ENCODE data around the gene CLK3. TPM values are rescaled to one million over a fixed set of nuclear protein-coding genes. Genes with fewer than 3 reads are reported as not detected.
"Not testable (repeated sequence)": the region's sequence is repeated elsewhere in the genome, so short reads cannot be mapped to it uniquely, and the experiment has no call there.

Gene CLK3
- total RNA-seq, 1 experiment from 2014 or later, result 70.7 TPM

GRCh38 chr15:74627766-74628165, 12.1 kb downstream of the CLK3 start:
- peaks cover 6% of the 10 kb centered on the region; the same call in 1 of the 2 replicates for H3F3A ChIP-seq (ENCODE audit: insufficient read depth, low read depth)
- H3K79me2 ChIP-seq (ENCODE audit: low read depth), result no peaks in the 10 kb centered on the region
- no peaks in the 10 kb centered on the region for H3K9me3 ChIP-seq (ENCODE audit: insufficient read depth, low read depth)
- CTCF ChIA-PET, result no interaction called here
- intact Hi-C loops (cut with micrococcal nuclease; ENCODE audit: unreplicated experiment), result no loop called here
- no peak overlapping the region for H3K4me3 ChIP-seq
- H2AFZ ChIP-seq, result no peak overlapping the region
- H3K9me2 ChIP-seq (ENCODE audit: insufficient read depth), result no peaks in the 10 kb centered on the region
- H3K36me3 ChIP-seq (ENCODE audit: low read depth), result peaks cover 15% of the 10 kb centered on the region; the same call in 1 of the 2 replicates
- TF ChIP-seq EZH2 (IDR thresholded peaks at IDR 0.05; ENCODE audit: low read depth) (no peak), CTCF (conservative IDR thresholded peaks at IDR 0.05) (no peak)
- no peak overlapping the region for H3K4me2 ChIP-seq
- H3K4me1 ChIP-seq (replicated peaks; ENCODE audit: insufficient read depth), result no peaks in the 10 kb centered on the region
- no peak overlapping the region for H3K27ac ChIP-seq
- H3K27me3 ChIP-seq (ENCODE audit: insufficient read depth, low read depth), result no peaks in the 10 kb centered on the region
- peaks cover 50% of the 10 kb centered on the region for H4K20me1 ChIP-seq (ENCODE audit: insufficient read depth)
- no peak for DNase-seq
- POLR2A ChIA-PET (ENCODE audit: unreplicated experiment), result interaction anchor here (0.5 kb wide), 1 partner anchor 39 kb away, joined by 18 read pairs; no protein-coding TSS in a partner anchor
- no TSS peak for BruUV-seq (replicated peaks)

DNA sequence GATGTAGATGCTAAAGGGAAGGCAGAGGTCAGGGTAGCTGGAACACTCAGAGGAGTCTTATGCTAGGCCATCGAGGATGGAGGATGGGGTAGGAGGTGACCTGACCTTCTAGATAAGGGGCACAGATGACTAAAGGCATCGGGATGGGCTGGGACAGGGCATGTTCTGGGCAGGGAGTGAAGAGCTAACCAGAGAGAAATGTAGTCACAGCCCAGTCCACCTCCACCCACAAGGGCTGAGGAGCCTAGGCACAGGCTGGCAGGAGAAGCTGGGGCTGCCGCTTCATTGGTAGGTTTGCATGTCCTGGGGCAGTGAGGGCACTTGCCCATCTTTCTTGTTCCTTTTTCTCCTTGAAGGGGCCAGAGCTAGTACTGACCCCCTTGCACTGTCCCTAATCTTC, 12.6 kb downstream of the CLK3 start:
- Histone ChIP-seq H3K27me3 (ENCODE audit: insufficient read depth, low read depth) (no peaks in the 10 kb centered on the region), H3F3A (ENCODE audit: insufficient read depth, low read depth) (peaks cover 6% of the 10 kb centered on the region; the same call in 1 of the 2 replicates), H3K4me3 (no peak overlapping the region), H3K79me2 (ENCODE audit: low read depth) (no peaks in the 10 kb centered on the region), H3K4me1 (replicated peaks; ENCODE audit: insufficient read depth) (no peaks in the 10 kb centered on the region), H3K36me3 (ENCODE audit: low read depth) (peaks cover 15% of the 10 kb centered on the region; the same call in 1 of the 2 replicates), H3K9me3 (ENCODE audit: insufficient read depth, low read depth) (no peaks in the 10 kb centered on the region), H2AFZ (no peak overlapping the region), H3K9me2 (ENCODE audit: insufficient read depth) (no peaks in the 10 kb centered on the region), H3K27ac (no peak overlapping the region), H3K4me2 (no peak overlapping the region), H4K20me1 (ENCODE audit: insufficient read depth) (peaks cover 46% of the 10 kb centered on the region)
- intact Hi-C loops (cut with micrococcal nuclease; ENCODE audit: unreplicated experiment), result no loop called here
- CTCF ChIA-PET, result no interaction called here
- TF ChIP-seq EZH2 (IDR thresholded peaks at IDR 0.05; ENCODE audit: low read depth) (no peak), CTCF (conservative IDR thresholded peaks at IDR 0.05) (no peak)
- POLR2A ChIA-PET (ENCODE audit: unreplicated experiment), result interaction anchor here (0.5 kb wide), 2 partner anchors 39 to 261 kb away, joined by 3 to 18 read pairs; partner anchors contain the start of gene CYP11A1
- BruUV-seq (replicated peaks), result no TSS peak
- no peak for DNase-seq

- Histone ChIP-seq H3K79me2 (ENCODE audit: low read depth) (no peaks in the 10 kb centered on the region), H3K9me2 (ENCODE audit: insufficient read depth) (no peaks in the 10 kb centered on the region), H3K4me1 (replicated peaks; ENCODE audit: insufficient read depth) (no peaks in the 10 kb centered on the region), H3K4me3 (no peak overlapping the region), H2AFZ (no peak overlapping the region), H4K20me1 (ENCODE audit: insufficient read depth) (peaks cover 38% of the 10 kb centered on the region), H3K27me3 (ENCODE audit: insufficient read depth, low read depth) (no peaks in the 10 kb centered on the region), H3K36me3 (ENCODE audit: low read depth) (peaks cover 13% of the 10 kb centered on the region; the same call in 1 of the 2 replicates), H3K27ac (no peak overlapping the region), H3K4me2 (no peak overlapping the region), H3F3A (ENCODE audit: insufficient read depth, low read depth) (peaks cover 6% of the 10 kb centered on the region; the same call in 1 of the 2 replicates), H3K9me3 (ENCODE audit: insufficient read depth, low read depth) (no peaks in the 10 kb centered on the region)
- BruUV-seq (replicated peaks), result no TSS peak
- no peak for DNase-seq
- CTCF ChIA-PET, result no interaction called here
- intact Hi-C loops (cut with micrococcal nuclease; ENCODE audit: unreplicated experiment), result no loop called here
- POLR2A ChIA-PET (ENCODE audit: unreplicated experiment), result no interaction called here
- TF ChIP-seq CTCF (conservative IDR thresholded peaks at IDR 0.05) (no peak), EZH2 (IDR thresholded peaks at IDR 0.05; ENCODE audit: low read depth) (no peak)
These were observed 13.3 kb downstream of the CLK3 start for GRCh38 chr15:74628949-74629348.

DNA sequence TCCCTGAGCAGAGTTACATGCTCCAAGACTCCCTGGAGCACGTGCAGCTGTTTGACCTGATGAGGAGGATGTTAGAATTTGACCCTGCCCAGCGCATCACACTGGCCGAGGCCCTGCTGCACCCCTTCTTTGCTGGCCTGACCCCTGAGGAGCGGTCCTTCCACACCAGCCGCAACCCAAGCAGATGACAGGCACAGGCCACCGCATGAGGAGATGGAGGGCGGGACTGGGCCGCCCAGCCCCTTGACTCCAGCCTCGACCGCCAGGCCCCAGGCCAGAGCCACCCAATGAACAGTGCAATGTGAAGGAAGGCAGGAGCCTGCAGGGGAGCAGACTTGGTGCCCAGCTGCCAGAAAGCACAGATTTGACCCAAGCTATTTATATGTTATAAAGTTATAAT, 14.1 kb downstream of the CLK3 start:
- CTCF ChIA-PET; POLR2A ChIA-PET (ENCODE audit: unreplicated experiment); DNase-seq; H3K27me3 ChIP-seq (ENCODE audit: insufficient read depth, low read depth); H3K9me3 ChIP-seq (ENCODE audit: insufficient read depth, low read depth); H3K27ac ChIP-seq; H3K4me1 ChIP-seq (replicated peaks; ENCODE audit: insufficient read depth); H3K4me3 ChIP-seq; H3K79me2 ChIP-seq (ENCODE audit: low read depth); intact Hi-C loops (cut with micrococcal nuclease; ENCODE audit: unreplicated experiment); BruUV-seq (replicated peaks); H3K4me2 ChIP-seq; H2AFZ ChIP-seq; H3K9me2 ChIP-seq (ENCODE audit: insufficient read depth); H3F3A ChIP-seq (ENCODE audit: insufficient read depth, low read depth): not testable (repeated sequence)
- Histone ChIP-seq H4K20me1 (ENCODE audit: insufficient read depth) (peaks cover 39% of the 10 kb centered on the region), H3K36me3 (ENCODE audit: low read depth) (peaks cover 10% of the 10 kb centered on the region; the same call in 1 of the 2 replicates)
